Liver (tissue), 9 donors: ENCODE results near the gene IL17RE. TPM values are rescaled to one million over a fixed set of nuclear protein-coding genes. Genes with fewer than 3 reads are reported as not detected.

ENCODE experiments used
- DNase-seq: peaks from one replicate; pipeline ENCODE4 v3.0.0-alpha.2; 2017; ENCODE audit warnings: low spot score
- H3K27ac ChIP-seq, 2 donors: one replicate each; pipeline ENCODE4 v1.7.0; 2013; ENCODE audit warnings: inconsistent platforms in 2 of 2, low read length in 2 of 2, control low read depth in 1 of 2, low read depth in 1 of 2, mild to moderate bottlenecking in 1 of 2
- H3K27me3 ChIP-seq, 4 donors: one replicate each; pipeline versions ENCODE4 v1.6.1 to v1.7.0; 2013; ENCODE audit warnings: low read length in 3 of 4, inconsistent platforms in 1 of 4, mild to moderate bottlenecking in 1 of 4, moderate library complexity in 1 of 4; ENCODE audit not compliant: control insufficient read depth in 4 of 4, insufficient read depth in 4 of 4
- H3K36me3 ChIP-seq, 4 donors: one replicate each; pipeline versions ENCODE4 v1.6.1 to v1.7.0; 2013; ENCODE audit warnings: low read length in 3 of 4, mild to moderate bottlenecking in 3 of 4, low read depth in 1 of 4, moderate library complexity in 1 of 4; ENCODE audit not compliant: control insufficient read depth in 4 of 4, insufficient read depth in 3 of 4
- H3K4me1 ChIP-seq, 4 donors: one replicate each; pipeline versions ENCODE4 v1.6.1 to v1.7.0; 2013; ENCODE audit warnings: low read length in 3 of 4, mild to moderate bottlenecking in 3 of 4, moderate library complexity in 1 of 4; ENCODE audit not compliant: control insufficient read depth in 4 of 4, insufficient read depth in 4 of 4
- H3K4me3 ChIP-seq, 3 donors: one replicate each; pipeline versions ENCODE4 v1.6.1 to v1.7.0; 2013; ENCODE audit warnings: low read length in 3 of 3, control low read depth in 1 of 3, low read depth in 1 of 3, mild to moderate bottlenecking in 1 of 3
- H3K9ac ChIP-seq, 2 donors: one replicate each; pipeline ENCODE4 v1.7.0; 2013; ENCODE audit warnings: low read length in 2 of 2, mild to moderate bottlenecking in 2 of 2, moderate library complexity in 2 of 2, control low read depth in 1 of 2, low read depth in 1 of 2
- H3K9me3 ChIP-seq, 4 donors: one replicate each; pipeline versions ENCODE4 v1.6.1 to v1.7.0; 2013; ENCODE audit warnings: low read length in 3 of 4; ENCODE audit not compliant: control insufficient read depth in 4 of 4
- ATF3 ChIP-seq: IDR thresholded peaks from 2 replicates; pipeline ENCODE4 v1.6.1; 2016; ENCODE audit warnings: antibody characterized with exemption
- EGR1 ChIP-seq, 2 donors: IDR thresholded peaks; 2 replicates each; pipeline ENCODE4 v1.6.1; 2016 to 2018; ENCODE audit warnings: antibody characterized with exemption in 2 of 2, low read depth in 2 of 2
- FOXA1 ChIP-seq: IDR thresholded peaks from 2 replicates; pipeline ENCODE4 v1.6.1; 2016; ENCODE audit warnings: antibody characterized with exemption
- GABPA ChIP-seq, 2 donors: IDR thresholded peaks in 1 of 2; conservative IDR thresholded peaks in 1 of 2; 2 replicates each; pipeline ENCODE4 v1.6.1; 2016; ENCODE audit warnings: antibody characterized with exemption in 2 of 2, mild to moderate bottlenecking in 1 of 2, moderate library complexity in 1 of 2
- HNF4A ChIP-seq, 2 donors: conservative IDR thresholded peaks; 2 replicates each; pipeline ENCODE4 v1.6.1; 2016; ENCODE audit warnings: antibody characterized with exemption in 2 of 2, mild to moderate bottlenecking in 2 of 2
- HNF4G ChIP-seq: IDR thresholded peaks from 2 replicates; pipeline ENCODE4 v1.6.1; 2016; ENCODE audit warnings: antibody characterized with exemption
- JUND ChIP-seq, 2 donors: IDR thresholded peaks; 2 replicates each; pipeline ENCODE4 v1.6.1; 2016; ENCODE audit warnings: antibody characterized with exemption in 2 of 2
- RAD21 ChIP-seq, 2 donors: IDR thresholded peaks; 2 replicates each; pipeline ENCODE4 v1.6.1; 2016; ENCODE audit warnings: antibody characterized with exemption in 2 of 2, mild to moderate bottlenecking in 2 of 2
- REST ChIP-seq: IDR thresholded peaks from 2 replicates; pipeline ENCODE4 v1.6.1; 2016; ENCODE audit warnings: antibody characterized with exemption, mild to moderate bottlenecking
- RXRA ChIP-seq, 2 donors: IDR thresholded peaks; 2 replicates each; pipeline ENCODE4 v1.6.1; 2017 to 2018; ENCODE audit warnings: antibody characterized with exemption in 2 of 2, mild to moderate bottlenecking in 1 of 2
- SP1 ChIP-seq: IDR thresholded peaks from 2 replicates; pipeline ENCODE4 v1.6.1; 2018; ENCODE audit warnings: antibody characterized with exemption, mild to moderate bottlenecking
- TAF1 ChIP-seq: conservative IDR thresholded peaks from 2 replicates; pipeline ENCODE4 v1.6.1; 2016; ENCODE audit warnings: antibody characterized with exemption, mild to moderate bottlenecking
- YY1 ChIP-seq: IDR thresholded peaks from 2 replicates; pipeline ENCODE4 v1.6.1; 2016; ENCODE audit warnings: antibody characterized with exemption, mild to moderate bottlenecking
- ZBTB33 ChIP-seq: IDR thresholded peaks from 2 replicates; pipeline ENCODE4 v1.6.1; 2016; ENCODE audit warnings: antibody characterized with exemption
- WGBS: extraction: QIAGEN DNeasy Blood & Tissue Kit; methylation state at CpG from one replicate; pipeline ENCODE4 v1.1.7; 2013; 5-methylcytosine and 5-hydroxymethylcytosine counted together
- polyA plus RNA-seq, 2 donors: library from polyadenylated mRNA; stranded (reverse) in 1 of 2; unstranded in 1 of 2; fragments of 200-250 nt in 1 of 2; fragments of >200 nt in 1 of 2; fragmentation: Nextera tagmentation in 1 of 2; extraction: Ambion mirVana in 1 of 2; gene quantifications; one replicate each; pipeline versions ENCODE4 v1.2.1 to v1.2.3, GENCODE V29; 2013 to 2015
- total RNA-seq, 2 donors: library from RNA; depleted of rRNA; stranded (reverse); fragments of >200 nt; gene quantifications; one replicate each; pipeline ENCODE4 v1.2.3, GENCODE V29; 2014
- donor health status: healthy.
- donor health status: healthy.
- donor health status: healthy.
- donor health status: healthy.
- donor health status: healthy.

The IL17RE gene
- total and polyA plus RNA-seq, 4 donors, result 0.42 to 2.1 (median 0.90) TPM

- TF ChIP-seq REST (no peak), ZBTB33 (no peak), RXRA (IDR thresholded peaks at IDR 0.05) (peak in 1 of 2 donors; percentile 68), HNF4G (no peak)
Observed at GRCh38 chr3:9909221-9910013, 6.8 kb downstream of the IL17RE start (continued).

- H3K27ac ChIP-seq, result peak overlapping the region in 1 of 2 donors; percentile 49
- no peak overlapping the region for H3K9ac ChIP-seq
- H3K27me3 ChIP-seq, result no peaks in the 10 kb centered on the region
- no peaks in the 10 kb centered on the region for H3K9me3 ChIP-seq
- no peak for DNase-seq
- TF ChIP-seq YY1, result no peak
- TF ChIP-seq HNF4A (conservative IDR thresholded peaks at IDR 0.05), result no peak
- H3K36me3 ChIP-seq, result no peaks in the 10 kb centered on the region
- WGBS, result 79% methylated on average over 8 of the region's 8 CpGs
- H3K4me1 ChIP-seq, result peaks cover 23 to 89% (median 70%) of the 10 kb centered on the region in 4 donors
- no peak overlapping the region for H3K4me3 ChIP-seq
Observed at GRCh38 chr3:9911863-9912262, 9.2 kb downstream of the IL17RE start.

- Histone ChIP-seq H3K9ac (no peak overlapping the region), H3K36me3 (no peaks in the 10 kb centered on the region), H3K9me3 (no peaks in the 10 kb centered on the region), H3K4me3 (no peak overlapping the region), H3K4me1 (peaks cover 23 to 95% (median 72%) of the 10 kb centered on the region in 4 donors), H3K27me3 (no peaks in the 10 kb centered on the region), H3K27ac (peak overlapping the region; percentile 42 to 49)
- 33% methylated on average over 7 of the region's 7 CpGs for WGBS
- DNase-seq, result no peak
- TF ChIP-seq HNF4G, result no peak
- TF ChIP-seq ZBTB33, result peak; percentile 73
- peak; percentile 46 for TF ChIP-seq SP1
- no peak for TF ChIP-seq EGR1 (IDR thresholded peaks at IDR 0.05; ENCODE audit: low read depth in 2 of 2)
- TF ChIP-seq ATF3, result no peak
- TF ChIP-seq REST, result peak; percentile 49
- peak; percentile 33 to 34 for TF ChIP-seq RAD21 (IDR thresholded peaks at IDR 0.05)
- TF ChIP-seq TAF1, result no peak
- no peak for TF ChIP-seq FOXA1
- no peak for TF ChIP-seq GABPA (IDR thresholded peaks at IDR 0.05 in 1 of 2, conservative IDR thresholded peaks at IDR 0.05 in 1 of 2)
- peak; percentile 49 to 88 for TF ChIP-seq RXRA (IDR thresholded peaks at IDR 0.05)
- peak in 1 of 2 donors; percentile 57 for TF ChIP-seq JUND (IDR thresholded peaks at IDR 0.05)
Observed at GRCh38 chr3:9912294-9912935, 9.8 kb downstream of the IL17RE start.
